T-helper 2 cell treated with Interferon-gamma antibody and Interleukin-4, amounts not matched to agents 100 ng/mL and 5 ng/mL, for 36 hours (primary cell): ENCODE measurements around the gene RIMBP2. TPM values are rescaled to one million over a fixed set of nuclear protein-coding genes. Genes with fewer than 3 reads are reported as not detected.
"Not testable (repeated sequence)": the region's sequence is repeated elsewhere in the genome, so short reads cannot be mapped to it uniquely, and the experiment has no call there.

ENCODE experiments used
- intact Hi-C: fragments of 100-400 bp; cut with micrococcal nuclease; formaldehyde crosslinking; loops from one replicate; pipeline ENCODE4 v1.15.1; 2023
- total RNA-seq: library from RNA; stranded (reverse); gene quantifications from 2 replicates; pipeline ENCODE4 v1.2.3, GENCODE V29; 2022

The RIMBP2 gene
- total RNA-seq, 1 donor from 2014 or later, result not detected

DNA sequence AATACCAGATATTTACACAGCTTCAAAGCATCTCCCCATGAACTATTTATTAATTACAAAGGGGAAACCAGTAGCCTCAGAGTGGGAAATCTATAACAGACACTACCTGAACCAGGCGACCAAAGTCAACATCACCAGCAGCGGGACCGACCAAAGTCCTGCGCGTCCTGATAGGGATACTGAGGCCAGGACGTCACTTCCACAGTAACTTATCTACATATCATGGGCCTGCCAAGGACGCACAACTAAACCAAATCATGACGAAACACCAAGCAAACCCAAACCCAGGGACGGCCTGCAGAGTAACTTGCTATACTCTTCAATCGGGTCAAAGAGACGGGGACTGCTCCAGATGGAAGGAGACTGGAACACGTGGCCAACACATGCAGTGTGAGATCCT is 26.0 kb upstream of the RIMBP2 start:
- intact Hi-C loops, result no loop called here

- intact Hi-C loops, result no loop called here
Measured at GRCh38 chr12:130739571-130739970, 23.5 kb upstream of the RIMBP2 start.

DNA sequence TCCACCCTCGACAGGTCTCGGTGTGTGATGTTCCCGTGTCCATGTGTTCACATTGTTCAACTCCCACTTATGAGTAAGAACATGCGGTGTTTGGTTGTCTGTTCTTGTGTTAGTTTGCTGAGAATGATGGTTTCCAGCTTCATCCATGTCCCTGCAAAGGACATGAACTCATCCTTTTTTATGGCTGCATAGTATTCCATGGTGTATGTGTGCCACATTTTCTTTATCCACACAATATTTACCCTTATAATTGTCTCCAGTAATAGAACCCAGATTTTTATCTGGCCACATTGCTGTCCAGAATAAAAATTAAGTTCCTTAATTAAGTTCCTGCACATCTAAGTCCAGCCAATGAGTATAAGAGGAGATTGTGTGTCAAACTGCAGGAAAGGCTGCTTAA is 22.3 kb upstream of the RIMBP2 start:
- intact Hi-C loops, result not testable (repeated sequence)

DNA sequence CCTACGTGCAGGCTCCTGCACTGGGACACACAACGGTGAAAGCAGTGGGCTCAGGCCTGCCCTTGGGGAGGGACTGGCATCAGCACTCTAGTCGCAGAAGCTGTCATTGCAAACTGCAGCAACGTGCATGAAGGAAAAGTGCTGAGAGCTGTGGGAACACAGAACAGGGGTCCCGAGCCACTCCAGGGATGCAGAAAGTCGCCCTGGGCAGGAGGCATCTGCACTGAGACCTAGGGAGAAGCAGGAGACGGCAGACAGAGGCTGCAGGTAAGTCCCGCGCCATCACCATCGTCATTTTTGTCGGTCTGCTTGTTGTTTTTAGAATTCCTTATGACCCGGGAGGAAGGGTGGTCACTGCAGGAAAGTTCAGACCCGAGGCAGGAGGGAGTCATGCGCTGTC is 21.6 kb upstream of the RIMBP2 start:
- intact Hi-C loops, result no loop called here

DNA sequence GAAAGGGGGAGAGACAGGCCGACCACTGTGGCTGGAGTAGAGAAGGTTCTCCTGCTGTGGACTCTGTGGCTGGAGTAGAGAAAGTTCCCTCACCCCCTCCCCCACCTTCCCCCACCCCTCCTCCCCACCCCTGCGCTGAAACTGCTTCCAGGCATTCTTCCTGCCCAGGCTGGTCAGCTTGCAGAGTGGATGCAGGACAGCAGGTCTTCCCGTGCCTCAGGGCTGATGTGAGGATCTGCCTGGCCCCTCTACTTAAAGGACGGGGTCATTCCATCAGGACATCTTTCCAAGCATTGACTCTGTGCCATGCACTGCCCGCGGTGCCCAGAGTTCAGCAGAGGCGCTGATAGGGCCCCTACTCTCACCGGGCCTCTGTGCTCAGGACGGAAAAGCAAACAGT is 13.2 kb upstream of the RIMBP2 start:
- intact Hi-C loops, result no loop called here

- intact Hi-C loops, result no loop called here
Measured at GRCh38 chr12:130728158-130729058, 12.3 kb upstream of the RIMBP2 start.

DNA sequence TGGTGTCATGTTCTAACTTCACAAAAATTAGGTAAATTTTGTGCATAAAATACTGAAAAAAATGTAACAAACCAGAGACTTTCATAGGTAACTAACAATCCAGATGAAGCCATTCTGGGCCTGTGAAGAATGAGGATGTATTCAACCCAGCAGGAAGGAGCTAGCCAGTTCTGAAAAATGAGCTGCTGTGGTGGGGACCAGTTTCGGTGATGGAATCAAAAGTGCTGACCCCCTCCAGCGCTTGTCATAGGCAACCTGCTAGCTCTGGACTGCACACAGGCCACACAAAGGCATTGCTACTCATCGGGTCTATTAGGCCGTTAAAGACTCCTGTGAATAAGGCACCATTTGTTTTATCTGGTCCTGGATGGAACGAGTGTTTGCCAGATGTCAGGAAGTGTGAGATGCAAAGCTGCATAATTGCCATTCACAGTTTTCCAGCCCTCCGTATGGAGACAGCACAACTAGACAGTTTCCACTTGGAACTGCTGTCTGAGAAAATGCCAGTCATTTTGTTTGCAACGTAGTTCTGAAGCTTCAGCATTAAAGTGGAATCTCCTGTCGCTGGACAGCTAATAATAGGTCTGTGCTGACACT is 3.3 kb upstream of the RIMBP2 start:
- intact Hi-C loops, result no loop called here

- intact Hi-C loops, result no loop called here
Measured at GRCh38 chr12:130717752-130718151, 1.7 kb upstream of the RIMBP2 start.

DNA sequence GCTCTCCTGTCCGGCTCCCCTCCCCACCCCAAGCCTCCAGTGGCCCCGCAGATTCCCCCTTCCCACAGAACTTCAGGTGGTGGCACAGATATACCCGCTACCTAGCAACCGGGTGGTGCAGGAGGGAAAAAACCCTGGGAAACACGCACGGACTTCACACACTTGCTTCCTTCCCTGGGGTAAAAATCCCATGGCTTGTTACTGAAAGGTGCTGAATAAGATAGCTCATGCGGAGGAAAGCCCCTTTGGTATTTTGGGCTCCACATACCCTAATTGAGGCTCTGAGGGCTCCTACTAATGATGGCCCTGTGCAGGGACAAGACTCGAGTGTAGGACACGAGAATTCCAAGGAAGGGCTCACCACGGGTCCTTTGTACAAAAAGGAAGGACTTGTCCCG is 869 bp upstream of the RIMBP2 start:
- intact Hi-C loops, result no loop called here

DNA sequence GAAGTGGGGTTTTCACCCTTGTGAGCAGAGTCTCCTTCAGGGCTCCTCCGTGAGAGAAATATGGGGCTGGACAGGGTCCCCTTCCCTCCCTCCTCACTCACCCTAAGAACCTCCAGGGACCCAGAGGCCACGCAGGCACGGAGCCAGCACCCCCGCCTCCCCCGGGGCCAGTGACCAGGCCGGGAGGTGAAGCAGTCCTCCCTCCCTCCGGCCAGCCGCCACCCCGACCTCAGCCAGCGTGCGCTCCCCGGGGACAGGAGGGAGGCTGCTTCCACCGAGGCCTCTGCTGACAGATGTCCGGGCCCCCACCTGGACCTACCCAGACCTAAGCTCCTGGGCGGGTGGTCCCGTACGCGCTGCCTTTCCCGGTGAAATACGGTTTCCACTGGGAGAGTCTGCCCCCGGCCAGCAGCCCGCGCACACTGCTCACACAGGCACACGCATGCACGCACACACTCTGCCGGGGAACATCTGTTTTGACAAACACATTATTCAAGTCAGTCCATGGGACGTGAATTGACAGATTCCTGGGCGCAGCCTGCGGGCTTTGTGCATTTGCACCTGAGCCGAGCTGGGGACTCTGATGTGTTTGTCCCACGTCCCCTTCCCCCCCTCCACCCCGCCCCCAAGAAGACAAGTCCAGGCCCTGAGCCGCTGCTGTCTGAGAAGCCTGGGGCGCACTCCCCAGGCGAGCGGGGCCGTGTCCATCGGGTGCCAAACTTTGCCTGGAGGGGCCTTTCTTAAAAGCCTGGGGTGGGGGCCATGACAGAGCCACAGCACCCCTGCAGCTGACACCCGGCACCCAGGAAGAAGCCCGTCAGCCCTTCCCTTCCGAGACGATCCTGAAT is 725 bp downstream of the RIMBP2 start:
- intact Hi-C loops, result no loop called here

DNA sequence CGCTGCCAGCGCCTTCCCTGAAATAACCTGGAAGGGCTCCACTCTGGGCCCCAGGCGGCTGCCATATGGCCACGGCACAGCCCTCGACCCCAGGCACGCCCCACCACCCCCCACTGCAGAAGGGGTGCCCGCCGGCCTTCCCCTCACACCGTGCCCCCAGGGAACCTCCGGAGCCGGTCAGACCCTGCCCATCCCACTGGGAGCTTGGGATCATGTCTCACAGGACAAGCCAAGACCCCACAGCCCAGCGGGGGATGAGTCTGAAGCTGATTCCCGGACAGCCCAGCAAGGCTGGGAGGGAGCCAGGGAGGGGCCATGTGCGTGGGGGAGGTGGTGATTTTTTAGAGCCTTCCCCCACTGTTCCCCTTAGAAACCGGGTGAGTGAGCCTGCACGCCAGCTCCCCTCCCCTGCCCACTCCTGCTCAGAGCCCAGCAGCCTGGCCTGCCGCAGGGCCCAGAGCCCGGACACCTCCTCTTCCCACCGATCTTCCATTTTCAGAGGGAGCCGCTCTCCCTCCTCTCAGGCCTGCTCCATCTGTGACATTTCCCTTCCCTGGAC is 1.4 kb downstream of the RIMBP2 start:
- intact Hi-C loops, result no loop called here

DNA sequence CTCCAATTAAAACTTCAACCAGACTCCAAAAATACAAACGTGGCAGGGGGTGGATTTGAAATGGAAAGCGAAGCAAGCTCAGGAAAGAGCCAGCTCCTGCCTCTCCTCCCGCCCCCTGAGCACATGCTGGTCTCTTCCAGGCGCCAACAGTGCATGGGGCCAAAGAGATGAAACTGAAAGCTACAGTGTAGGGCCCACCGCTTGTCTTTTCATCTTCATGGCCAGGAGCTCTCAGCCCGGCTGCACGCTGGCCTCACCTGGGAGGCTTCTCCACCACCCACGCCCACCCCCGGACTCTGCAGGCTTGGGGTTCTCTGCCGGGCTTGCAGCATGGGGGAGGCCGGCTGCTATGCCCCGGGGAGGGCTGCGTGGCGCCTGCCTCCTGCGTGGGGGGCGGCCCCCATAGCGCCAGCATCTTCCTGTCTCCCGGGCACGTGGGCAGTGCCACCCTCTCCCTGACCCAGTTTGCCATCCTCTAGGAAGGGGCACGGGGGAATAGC is 2.0 kb downstream of the RIMBP2 start:
- intact Hi-C loops, result no loop called here

GRCh38 chr12:130713581-130713991 is 2.5 kb downstream of the RIMBP2 start:
- intact Hi-C loops, result no loop called here

GRCh38 chr12:130712346-130713065 is 3.6 kb downstream of the RIMBP2 start:
- intact Hi-C loops, result no loop called here

- intact Hi-C loops, result no loop called here
Measured at GRCh38 chr12:130711756-130712155, 4.3 kb downstream of the RIMBP2 start.

GRCh38 chr12:130710733-130711080 is 5.4 kb downstream of the RIMBP2 start:
- intact Hi-C loops, result no loop called here

DNA sequence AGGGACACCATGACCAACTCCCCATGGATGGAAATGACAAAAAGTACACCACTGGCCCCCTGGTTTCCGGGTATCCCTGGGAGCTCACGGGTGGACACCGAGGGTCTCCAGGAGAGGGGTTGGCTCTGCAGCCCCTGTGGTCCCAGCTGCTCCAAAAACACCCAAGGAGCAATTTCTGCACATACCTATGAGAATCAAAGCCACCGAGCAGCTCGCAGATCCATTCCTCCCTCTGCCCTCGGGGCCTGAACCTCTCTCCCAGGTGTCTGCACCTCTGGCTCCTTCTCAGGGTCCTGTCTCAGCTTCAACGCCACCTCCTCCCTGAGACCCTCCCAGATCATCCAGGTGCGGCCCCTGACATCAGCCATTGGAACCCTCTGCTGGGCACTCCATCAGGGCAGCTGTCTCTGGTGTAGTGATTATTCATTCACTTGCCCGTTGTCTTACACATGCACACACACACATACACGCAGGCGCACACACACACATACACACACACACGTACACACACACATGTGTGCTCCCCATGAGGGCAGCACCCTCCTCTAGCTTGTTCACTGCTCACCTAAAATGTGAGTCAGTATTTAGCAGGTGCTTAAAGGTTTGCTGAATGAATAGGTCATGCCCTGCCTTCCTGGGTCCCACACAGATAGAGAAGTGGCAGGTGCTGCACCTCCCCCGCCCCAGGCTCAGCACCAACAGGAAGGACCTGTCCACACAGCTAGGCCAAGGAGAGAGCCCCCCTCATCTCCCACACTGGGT is 5.9 kb downstream of the RIMBP2 start:
- intact Hi-C loops, result no loop called here

DNA sequence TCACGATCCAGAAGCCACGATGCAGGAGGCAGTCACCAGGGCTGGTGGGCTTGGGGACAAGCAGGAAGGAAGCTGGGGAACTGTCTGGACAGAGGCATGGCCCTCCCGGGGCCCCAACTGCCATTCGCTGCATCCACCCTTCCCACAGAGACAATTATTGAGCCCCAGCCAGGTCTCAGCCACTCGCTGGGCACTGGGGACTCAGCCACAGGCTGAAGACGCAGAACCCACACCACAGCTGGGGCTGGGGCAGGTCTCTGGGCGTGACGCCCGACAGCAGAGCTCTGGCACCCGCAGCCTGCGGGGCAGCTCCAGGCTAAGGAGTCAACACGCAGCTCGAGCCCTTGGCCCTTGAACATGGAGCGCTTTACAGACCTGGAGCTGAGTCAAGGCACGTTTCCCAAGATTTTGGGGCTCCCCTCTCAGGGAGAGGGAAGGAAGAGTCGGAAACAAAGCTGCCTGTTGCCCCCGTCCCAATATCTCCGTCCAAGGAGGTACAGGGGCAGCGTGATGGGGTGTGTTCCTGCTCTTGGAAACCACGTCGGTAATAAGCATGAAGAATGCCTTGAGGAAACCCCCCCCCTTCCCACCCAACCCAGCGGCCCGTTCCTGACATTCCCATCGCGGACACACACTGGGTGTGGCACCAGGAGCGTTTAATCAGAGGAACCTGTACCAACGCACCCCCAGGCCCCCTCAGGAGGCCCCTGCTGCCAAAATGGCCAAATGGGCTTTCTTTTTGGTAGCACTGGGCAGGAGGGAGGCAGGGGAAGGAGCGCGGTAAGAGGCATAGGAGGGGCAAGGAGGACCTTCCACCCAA is 6.7 kb downstream of the RIMBP2 start:
- intact Hi-C loops, result no loop called here

- intact Hi-C loops, result no loop called here
Measured at GRCh38 chr12:130708648-130709047, 7.5 kb downstream of the RIMBP2 start.
